Endothelial cell (in vitro differentiated cells): Measurements from ENCODE around the gene MED12L. TPM values are rescaled to one million over a fixed set of nuclear protein-coding genes. Genes with fewer than 3 reads are reported as not detected.

Experiments
- DNase-seq: peaks from one replicate; pipeline ENCODE4 v3.0.0; 2021; ENCODE audit warnings: low spot score
- H3K27ac Mint-ChIP-seq: one replicate; pipeline ENCODE4 v1.8.0; 2021; ENCODE audit warnings: mixed read lengths, inconsistent platforms; ENCODE audit not compliant: unreplicated experiment
- H3K27me3 Mint-ChIP-seq: one replicate; pipeline ENCODE4 v1.8.0; 2021; ENCODE audit warnings: mild to moderate bottlenecking, moderate library complexity, mixed read lengths, inconsistent platforms; ENCODE audit not compliant: unreplicated experiment
- H3K36me3 Mint-ChIP-seq: one replicate; pipeline ENCODE4 v1.8.0; 2021; ENCODE audit warnings: mild to moderate bottlenecking, low read depth, mixed read lengths, inconsistent platforms; ENCODE audit not compliant: unreplicated experiment
- H3K4me1 Mint-ChIP-seq: one replicate; pipeline ENCODE4 v1.8.0; 2021; ENCODE audit warnings: mild to moderate bottlenecking, mixed read lengths, inconsistent platforms; ENCODE audit not compliant: unreplicated experiment
- H3K4me3 Mint-ChIP-seq: one replicate; pipeline ENCODE4 v1.8.0; 2021; ENCODE audit warnings: mild to moderate bottlenecking, mixed read lengths, inconsistent platforms; ENCODE audit not compliant: unreplicated experiment
- H3K9me3 Mint-ChIP-seq: one replicate; pipeline ENCODE4 v1.8.0; 2021; ENCODE audit warnings: mixed read lengths, inconsistent platforms; ENCODE audit not compliant: unreplicated experiment
- total RNA-seq: library from RNA; stranded (reverse); fragmentation: NEBNext Ultra II Directional; extraction: Animal tissue kit (Norgen Biotek cat#: 25700); gene quantifications from one replicate; pipeline ENCODE4 v1.2.1, GENCODE V29; 2021; ENCODE audit not compliant: unreplicated experiment
- TF ChIP-seq, protein P1 (sequence below): fragments of 200-600 bp; sonication (generic); IDR thresholded peaks from one replicate; pipeline ENCODE4 v1.5.0; 2021; ENCODE audit warnings: antibody characterized with exemption; ENCODE audit not compliant: unreplicated experiment

The MED12L gene
- total RNA-seq, 1 donor from 2014 or later = 4.4 TPM

DNA sequence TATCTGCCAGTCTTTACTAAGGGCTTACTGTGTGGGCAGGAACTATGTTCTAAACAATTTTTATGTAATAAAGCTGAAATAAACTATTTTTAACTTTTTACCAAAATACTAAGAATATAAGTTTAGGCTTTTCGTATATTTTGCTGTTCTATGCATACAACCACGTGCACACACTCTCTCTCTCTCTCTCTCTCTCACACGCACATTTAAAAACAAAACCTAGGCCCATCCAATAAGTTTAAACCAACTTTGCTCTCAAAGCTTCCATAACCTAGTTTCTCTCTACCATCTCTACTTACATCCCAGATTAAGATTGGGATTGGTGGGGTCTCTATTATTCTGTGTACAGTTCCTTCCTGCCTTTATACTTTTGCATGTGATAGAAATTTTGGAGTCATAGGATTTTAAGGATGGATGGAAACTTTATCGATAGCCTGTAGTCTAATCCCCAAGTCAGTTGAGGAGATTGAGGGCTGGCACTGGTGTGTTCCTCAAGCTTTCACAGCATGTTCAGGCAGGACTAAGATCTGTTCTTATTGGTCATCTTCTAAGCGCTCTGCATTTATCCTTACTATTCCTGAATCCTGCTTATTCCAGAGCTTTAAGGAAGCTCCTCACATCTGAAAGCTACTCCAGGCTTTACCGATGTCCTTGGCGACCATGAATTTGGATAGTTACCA, 115.7 kb downstream of the MED12L start:
- Mint-ChIP-seq H3K27ac (no peak overlapping the region), H3K9me3 (no peaks in the 10 kb centered on the region), H3K27me3 (no peaks in the 10 kb centered on the region), H3K36me3 (no peaks in the 10 kb centered on the region), H3K4me1 (no peaks in the 10 kb centered on the region), H3K4me3 (no peak overlapping the region)
- DNase-seq = no peak
- TF ChIP-seq, protein P1, sequence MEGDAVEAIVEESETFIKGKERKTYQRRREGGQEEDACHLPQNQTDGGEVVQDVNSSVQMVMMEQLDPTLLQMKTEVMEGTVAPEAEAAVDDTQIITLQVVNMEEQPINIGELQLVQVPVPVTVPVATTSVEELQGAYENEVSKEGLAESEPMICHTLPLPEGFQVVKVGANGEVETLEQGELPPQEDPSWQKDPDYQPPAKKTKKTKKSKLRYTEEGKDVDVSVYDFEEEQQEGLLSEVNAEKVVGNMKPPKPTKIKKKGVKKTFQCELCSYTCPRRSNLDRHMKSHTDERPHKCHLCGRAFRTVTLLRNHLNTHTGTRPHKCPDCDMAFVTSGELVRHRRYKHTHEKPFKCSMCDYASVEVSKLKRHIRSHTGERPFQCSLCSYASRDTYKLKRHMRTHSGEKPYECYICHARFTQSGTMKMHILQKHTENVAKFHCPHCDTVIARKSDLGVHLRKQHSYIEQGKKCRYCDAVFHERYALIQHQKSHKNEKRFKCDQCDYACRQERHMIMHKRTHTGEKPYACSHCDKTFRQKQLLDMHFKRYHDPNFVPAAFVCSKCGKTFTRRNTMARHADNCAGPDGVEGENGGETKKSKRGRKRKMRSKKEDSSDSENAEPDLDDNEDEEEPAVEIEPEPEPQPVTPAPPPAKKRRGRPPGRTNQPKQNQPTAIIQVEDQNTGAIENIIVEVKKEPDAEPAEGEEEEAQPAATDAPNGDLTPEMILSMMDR = no peak

GRCh38 chr3:151203051-151203420, 117.6 kb downstream of the MED12L start, which contains the start of gene GPR171:
Gene GPR171, minus strand, starts transcription at chr3:151203216. Its CDS starts 3,830 bp downstream, at chr3:151199386.
- Mint-ChIP-seq H3K27me3 (no peaks in the 10 kb centered on the region), H3K4me3 (no peak within 1 kb of the TSS), H3K27ac (no peak within 1 kb of the TSS), H3K4me1 (no peaks in the 10 kb centered on the region), H3K36me3 (no peaks in the 10 kb centered on the region), H3K9me3 (no peaks in the 10 kb centered on the region)
- DNase-seq = no peak
- TF ChIP-seq, protein P1 = no peak

DNA sequence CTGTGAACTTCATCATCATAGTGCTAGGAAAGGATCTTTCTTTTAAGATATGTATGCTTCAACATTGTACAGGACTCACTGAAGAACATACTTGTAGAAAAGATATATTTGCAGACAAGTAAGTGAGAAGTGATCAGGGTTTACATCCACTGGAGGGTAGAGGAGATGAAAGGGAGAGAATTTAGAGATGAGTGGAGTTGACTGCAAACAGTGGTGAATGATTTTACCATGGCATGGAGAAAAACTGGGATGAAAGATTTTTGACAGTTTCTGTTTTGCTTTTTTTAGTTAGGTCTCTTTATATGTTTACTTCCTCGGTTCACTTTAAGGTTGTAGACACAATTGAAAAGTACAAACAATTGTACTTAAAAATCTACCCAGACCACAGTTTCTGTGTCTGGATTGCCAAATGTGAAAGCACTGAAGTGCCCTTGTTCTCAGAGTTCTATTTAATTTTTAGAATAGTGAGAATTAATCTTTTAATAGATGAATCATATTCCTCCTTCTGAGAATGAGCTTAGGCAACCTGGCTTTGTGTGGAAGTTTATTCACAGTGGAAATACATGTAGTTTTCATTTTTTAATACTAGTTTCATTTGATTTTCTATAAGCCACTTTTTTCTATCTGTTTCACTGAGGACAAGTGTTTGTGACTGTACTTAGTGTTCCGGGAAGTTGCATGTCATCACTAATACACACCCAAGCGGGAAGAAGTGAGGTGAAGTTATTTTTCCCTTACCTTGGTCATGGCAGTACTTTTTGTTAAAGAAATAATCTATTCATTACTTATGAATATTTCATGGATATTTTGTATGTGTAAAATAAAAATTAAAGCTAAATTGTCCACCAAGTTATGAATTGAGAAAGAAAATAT, 119.3 kb downstream of the MED12L start:
- Mint-ChIP-seq H3K36me3 (no peaks in the 10 kb centered on the region), H3K4me1 (no peaks in the 10 kb centered on the region), H3K4me3 (no peak overlapping the region), H3K27ac (no peak overlapping the region), H3K27me3 (no peaks in the 10 kb centered on the region), H3K9me3 (no peaks in the 10 kb centered on the region)
- no peak for DNase-seq
- TF ChIP-seq, protein P1 = no peak

DNA sequence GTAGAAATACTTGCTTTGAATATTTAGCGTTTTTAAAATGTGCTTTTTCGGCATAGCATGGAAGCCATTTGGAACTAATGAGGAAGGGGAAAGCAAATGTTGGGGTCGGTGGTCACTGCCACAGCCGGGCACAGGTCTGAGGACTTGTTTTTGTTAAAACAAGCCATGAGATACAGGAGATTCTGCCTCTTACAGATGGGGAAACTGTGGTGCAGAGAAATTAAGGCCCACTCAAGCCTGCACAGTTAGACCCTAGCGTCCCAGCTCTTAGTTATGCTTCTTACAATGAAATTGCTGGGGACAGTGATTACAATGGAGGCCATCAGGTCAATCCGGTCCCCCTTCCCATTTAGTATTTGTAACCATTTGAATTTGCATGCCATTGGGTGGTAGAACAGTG, 120.0 kb downstream of the MED12L start:
- Mint-ChIP-seq H3K9me3 (no peaks in the 10 kb centered on the region), H3K36me3 (no peaks in the 10 kb centered on the region), H3K27me3 (no peaks in the 10 kb centered on the region), H3K4me3 (no peak overlapping the region), H3K27ac (no peak overlapping the region), H3K4me1 (peaks cover under 1% of the 10 kb centered on the region)
- TF ChIP-seq, protein P1 = no peak
- DNase-seq = no peak

- Mint-ChIP-seq H3K36me3 (no peaks in the 10 kb centered on the region), H3K27ac (no peak overlapping the region), H3K4me1 (peaks cover 3% of the 10 kb centered on the region), H3K27me3 (no peaks in the 10 kb centered on the region), H3K4me3 (no peak overlapping the region), H3K9me3 (no peaks in the 10 kb centered on the region)
- TF ChIP-seq, protein P1 = no peak
- DNase-seq = no peak
These were observed 120.7 kb downstream of the MED12L start for GRCh38 chr3:151206201-151206600.
